NCI-H187 (cell line): Measurements from ENCODE around the gene GNRH2.
"Not testable (repeated sequence)": the region's sequence is repeated elsewhere in the genome, so short reads cannot be mapped to it uniquely, and the experiment has no call there.

Source experiments
- DNase-seq, 2 experiments: peaks; one replicate each; lab custom pipeline; 2025; lab: John Stamatoyannopoulos, UW

Gene GNRH2

DNA sequence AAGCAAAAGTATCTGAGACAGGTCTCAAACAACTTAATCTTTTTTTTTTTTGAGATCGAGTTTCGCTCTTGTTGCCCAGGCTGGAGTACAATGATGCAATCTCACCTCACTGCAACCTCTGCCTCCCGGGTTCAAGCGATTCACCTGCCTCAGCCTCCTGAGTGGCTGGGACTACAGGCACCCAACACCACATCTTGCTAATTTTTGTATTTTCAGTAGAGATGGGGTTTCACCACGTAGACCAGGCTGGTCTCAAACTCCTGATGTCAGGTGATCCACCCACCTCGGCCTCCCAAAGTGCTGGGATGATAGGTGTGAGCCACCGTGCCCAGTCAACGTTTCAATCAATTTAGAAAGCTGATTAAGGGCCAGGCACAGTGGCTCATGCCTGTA lies 29.8 kb downstream of the GNRH2 start:
- not testable (repeated sequence) for DNase-seq

DNA sequence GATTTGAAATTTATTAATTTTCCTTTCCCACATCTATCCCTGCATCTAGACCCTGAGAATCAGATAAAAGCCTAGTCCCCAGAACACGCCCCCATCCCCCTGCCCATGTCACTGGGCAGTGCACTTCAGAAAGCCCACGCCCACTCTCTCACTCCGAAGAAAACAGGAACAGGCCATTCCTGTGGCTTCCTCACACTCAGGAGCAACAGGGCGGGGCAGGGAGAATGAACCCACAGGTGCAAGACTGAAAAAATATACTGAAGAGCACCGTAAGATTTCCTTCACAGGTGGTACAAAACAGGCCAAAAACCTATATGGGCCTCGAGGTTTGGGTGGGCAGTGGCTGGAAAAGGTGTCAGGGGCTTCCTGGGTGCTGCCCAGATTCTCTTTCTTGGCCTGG lies 31.4 kb downstream of the GNRH2 start:
- peak in 1 of 2 experiments; percentile 45 for DNase-seq

DNA sequence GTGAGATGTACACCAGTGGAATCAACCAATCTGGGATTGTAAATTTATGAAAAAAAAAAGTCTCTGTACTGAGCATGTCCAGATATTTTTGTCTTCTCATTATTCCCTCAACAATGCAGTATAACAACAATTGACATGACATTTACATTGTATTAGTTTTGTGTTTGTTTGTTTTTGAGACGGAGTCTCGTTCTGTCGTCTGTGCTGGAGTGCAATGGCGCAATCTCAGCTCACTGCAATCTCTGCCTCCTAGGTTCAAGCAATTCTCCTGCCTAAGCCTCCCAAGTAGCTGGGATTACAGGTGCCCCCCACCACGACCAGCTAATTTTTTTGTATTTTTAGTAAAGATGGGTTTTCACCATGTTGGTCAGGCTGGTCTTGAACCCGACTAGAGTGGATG lies 31.9 kb downstream of the GNRH2 start:
- DNase-seq: not testable (repeated sequence)

DNA sequence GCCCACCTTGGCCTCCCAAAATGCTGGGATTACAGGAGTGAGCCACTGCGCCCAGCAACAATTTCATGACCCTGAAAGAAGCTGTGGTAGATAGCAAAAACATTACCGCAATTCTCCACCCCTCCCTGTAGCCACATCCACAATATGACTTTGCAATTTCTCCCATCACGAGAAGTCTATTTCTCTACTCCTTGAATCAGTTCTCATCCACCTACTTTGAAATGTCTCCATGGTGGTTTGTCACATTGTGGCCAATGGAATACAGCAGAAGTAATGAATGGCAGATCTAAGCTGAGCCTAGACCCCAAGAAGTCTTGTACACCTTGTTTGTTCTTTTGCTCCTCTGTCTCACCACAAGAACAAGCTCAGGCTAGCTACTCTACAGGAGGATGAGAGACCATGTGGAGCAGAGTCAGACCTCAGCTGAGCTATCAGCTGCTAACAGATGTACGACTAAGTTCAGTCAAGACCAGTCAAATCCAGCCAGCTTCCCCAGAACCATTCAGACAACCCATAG lies 34.3 kb downstream of the GNRH2 start:
- no peak for DNase-seq

DNA sequence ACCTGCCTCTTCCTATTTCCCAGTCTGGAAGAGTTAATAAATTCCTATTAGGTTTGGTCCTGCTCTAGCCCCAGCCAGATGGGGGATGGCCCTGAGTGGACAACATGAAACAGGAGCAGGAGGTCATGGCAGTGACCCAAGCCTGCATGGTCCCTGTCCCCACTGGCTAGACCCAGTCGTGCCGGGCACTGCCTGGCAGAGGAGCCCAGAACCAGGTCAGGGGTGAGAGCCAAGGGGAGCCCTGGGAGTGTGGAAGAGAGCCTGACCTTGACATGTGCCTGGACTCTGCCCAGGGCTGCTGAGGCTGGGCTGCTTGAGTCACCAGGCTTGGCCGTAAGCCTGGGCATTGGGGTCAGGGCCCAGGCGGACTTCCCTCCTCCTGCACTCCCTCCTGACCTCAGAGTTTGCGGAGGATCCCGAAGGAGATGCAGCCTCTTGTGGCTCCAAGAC lies 37.5 kb downstream of the GNRH2 start:
- no peak for DNase-seq

DNA sequence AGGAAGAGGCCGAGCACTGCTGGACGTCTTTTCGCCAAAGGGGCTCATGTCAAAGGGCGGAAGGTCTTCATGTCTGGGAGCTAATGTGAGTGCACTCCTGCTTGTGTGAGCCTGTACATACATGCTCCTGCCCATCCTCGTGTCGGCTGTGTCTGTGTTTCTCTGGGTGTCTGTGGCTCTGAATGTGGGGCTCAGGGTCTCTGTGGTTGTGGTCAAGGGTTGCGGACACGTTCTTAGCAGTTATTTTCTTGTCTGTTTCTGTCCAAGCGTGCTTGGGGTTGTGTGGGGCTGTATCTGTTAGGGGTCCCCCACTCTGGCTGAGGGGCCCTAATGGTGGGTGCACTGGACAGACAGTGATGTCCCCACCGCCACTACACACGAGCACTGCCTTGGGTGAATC lies 38.2 kb downstream of the GNRH2 start:
- no peak for DNase-seq

DNA sequence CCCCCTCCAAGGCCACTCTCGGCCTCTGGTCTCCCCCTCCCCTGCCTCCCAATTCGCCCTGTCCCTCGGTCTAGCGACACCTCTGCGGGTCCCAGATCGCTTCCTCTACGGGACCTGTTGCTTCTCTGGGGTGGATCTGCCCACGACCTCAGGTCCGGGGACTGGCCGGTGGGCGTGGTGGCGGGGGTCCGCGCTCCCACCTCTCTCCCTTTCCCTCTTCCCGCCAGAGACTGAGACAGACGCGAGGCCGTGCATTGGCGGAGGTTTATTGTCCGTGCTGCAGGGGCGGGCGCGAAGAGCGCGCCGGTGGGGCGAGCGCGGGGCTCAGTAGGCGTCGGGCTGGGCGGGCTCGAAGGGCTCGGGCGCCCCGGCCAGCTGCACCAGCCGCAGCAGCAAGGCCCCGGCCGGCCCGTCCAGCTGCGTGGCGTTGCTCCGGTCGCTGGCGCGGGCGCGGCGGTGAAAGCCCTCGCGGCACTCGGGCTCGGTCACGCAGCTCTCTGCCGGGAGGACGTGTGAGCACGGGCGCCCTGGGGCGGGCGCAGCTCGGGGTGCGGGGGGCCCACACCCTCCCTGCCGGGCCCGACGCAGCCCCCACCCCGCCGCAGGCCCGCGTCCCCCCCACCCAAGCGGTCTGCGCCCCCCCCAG lies 39.0 kb downstream of the GNRH2 start:
- no peak for DNase-seq

DNA sequence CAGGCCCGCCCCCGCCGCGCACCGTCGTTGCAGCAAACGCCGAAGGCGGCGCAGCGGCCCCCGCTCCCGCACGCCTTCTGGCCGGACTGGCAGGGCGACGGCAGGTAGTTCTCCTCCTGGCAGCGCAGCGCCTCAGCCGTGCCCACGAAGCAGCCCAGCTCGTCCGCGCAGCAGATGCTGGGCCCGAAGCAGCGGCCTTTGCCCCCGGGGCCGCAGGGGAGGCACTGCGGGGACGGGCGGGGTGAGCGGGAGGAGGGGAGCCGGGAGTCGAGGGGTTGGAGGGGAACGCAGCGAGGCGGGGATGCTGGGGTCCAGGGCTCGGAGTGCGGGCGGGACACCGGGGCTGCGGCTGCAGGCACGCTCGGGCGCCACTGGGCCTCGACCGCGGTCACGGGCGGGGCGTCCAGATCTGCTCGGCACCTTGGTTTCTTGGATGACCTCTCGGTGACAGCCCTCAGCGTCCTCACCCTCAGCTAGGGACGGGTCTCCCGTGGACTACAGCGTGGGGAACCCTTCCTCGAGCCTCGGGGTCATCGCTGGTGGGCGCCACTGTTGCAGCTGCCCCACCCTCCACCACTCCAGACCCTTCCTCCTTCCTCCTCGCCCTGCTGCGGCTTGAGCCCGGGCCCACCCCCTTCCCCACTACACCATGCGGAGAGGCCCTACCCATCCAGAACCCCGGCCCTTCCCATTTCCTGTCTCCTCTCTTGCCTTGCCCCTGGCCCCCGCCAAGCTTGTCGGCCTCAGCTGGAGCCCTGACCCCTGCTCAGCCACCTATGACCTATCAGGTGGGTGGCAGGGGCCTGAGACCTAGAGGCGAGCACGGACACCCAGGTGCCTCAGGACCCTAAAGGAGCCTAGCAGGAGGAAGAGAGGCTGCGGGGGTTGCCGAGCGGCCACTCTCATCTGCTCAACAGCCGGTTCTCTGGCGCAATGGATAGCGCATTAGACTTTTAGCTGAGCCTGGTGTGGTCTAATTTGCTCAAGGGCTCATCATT lies 39.8 kb downstream of the GNRH2 start:
- DNase-seq: no peak

DNA sequence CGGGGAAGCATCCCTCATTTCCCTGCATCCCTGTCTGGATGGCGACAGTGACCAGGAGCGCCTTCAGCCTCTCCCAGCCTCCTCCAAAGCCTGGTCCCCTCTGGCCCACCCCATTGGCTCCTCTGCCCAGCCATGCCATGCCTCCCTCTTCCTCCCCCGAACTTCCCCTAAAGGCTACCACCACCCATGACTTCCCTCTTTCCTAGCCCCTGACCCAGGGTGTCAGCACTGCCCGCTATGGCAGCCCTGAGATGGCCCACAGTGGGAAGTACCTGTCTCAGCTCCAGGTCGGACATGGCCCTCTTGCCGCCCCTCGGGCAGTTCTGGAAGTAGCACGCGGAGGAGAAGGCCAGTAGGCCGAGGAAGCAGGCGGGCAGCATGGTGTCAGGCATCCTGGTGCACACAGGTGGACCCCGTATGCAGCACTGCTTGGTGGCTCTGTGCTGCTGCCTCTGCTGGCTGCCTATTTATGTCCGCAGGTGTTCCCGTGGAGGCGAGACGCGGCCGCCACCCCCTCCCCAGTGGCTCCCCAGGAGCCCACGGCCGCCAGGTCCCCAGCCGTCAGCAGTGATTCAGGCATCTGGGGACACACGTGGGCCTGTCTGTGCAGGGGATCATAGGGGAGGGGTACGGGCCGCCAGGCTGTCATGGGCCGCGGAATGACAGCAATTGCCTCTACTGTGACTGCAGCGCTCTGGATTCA lies 41.0 kb downstream of the GNRH2 start, which contains the start of gene AVP:
Gene AVP (minus strand): TSS at position 442 of the 703 bp plus-strand sequence. CDS start 50 bp downstream, at position 392.
- no peak for DNase-seq

DNA sequence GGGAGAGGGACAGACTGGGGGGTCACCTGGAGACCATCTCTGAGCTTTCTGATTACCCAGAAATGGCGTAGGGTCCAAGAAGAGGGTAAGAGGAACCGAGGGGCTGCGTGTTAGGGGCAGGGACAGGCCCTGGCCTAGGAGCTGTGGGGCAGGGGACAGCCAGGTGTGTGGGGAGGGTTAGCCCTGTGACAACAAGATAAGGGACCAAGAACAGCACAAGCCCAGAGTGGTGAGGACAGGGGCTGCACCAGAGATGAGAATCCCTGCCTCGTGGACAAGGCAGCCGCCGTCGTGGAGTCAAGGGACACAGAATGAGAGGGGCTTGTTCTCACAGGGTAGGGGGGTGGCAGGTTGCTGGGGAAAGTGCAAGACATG lies 41.6 kb downstream of the GNRH2 start:
- no peak for DNase-seq

DNA sequence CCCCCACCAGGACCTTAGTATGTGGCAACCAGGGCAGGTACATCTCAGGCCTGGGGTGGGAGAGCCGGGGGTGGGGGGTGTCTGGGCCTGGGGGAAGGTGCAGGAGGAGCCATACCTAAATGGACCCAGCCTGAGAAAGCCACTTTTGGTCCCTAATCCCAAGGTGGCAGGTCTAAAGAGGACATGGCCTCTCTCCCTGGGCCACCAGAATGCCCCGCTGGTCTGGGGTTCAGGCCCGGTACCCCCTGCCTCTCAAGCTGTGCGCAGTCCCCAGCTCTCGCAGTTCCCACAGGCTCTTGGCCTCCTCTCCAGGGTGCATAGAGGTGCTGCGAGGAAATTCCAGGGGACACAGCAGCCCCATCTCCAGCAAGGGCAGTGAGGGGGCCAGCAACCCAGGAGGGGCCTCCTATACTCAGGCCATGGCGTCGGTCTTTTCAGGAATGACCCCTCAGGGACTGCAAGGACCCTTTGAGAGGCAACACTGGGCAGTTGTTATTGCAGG lies 42.2 kb downstream of the GNRH2 start:
- DNase-seq: no peak

DNA sequence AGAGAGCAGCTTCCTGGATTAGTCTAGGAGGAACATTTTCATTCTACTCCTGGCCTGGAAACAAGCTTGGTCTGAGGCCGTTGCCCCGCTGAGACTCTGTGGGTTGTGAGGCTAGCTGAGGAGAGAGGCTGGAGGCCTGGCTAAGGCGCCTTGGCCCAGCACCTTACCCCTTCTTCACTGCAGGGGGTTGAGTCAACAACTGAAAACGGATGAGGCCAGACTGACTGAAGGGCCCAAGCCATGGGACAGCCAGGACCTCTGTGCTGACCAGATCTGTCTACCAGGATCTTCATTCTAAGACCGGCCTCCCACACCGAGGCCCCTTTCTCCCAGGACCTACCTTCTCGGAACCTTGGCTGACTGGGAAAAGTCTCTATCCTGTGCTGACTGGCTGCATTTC lies 44.6 kb downstream of the GNRH2 start:
- no peak for DNase-seq

DNA sequence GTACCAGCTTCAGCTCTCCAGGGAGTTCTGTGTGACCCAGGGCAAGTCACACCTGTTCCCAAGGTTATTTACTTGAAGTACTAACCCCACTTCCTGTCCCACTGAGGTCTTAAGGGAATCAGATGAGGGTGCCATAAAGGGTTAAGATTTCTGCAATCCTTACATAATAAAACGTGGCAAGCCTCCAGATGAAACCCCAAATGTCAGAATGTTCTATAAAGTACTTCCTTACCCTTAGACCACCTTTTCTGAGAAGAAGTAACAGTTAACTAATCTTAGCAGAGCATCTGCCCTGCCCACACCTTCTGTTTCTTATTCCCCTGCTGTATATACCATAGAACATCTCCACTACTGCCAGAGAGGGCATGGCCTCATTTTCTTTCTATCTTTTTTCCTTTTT lies 47.1 kb downstream of the GNRH2 start:
- DNase-seq: no peak

DNA sequence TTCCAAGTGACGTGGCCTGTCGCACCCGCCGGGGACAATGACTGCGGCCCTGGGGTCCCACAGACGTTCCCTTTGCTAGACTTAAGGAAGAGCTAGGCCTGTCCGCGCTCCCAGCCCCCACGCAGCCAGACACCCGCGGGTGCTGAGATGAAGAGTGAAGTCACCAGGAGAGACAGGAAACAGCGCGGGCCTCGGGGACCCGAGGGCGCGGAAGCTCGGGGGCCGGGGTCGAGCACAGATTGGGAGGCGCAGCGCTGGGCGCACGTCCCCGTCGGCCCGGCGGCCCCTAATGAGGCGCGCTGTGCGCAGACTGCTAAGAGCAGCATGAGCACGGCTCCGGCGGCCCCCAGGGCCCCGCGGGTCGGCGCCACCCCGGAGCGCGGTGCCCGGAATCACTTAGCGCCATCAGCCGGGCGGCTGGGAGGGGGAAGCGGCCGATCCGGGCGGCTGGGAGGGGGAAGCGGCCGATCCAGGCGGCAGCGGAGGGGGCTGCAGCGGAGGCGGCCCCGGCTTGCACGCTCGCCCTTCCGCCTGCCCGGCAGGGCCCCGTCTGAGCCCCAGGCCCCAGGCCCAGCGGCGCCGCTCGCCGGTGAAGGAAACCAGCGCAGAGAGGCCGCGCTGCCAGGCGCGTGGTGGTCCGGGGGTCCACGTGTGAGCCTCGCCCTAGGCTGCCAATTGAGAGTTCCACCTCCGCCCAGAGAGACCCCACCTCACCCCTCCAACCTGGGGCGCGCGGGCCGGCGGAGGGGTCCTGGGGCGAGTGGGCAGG lies 49.4 kb downstream of the GNRH2 start:
- no peak for DNase-seq

DNA sequence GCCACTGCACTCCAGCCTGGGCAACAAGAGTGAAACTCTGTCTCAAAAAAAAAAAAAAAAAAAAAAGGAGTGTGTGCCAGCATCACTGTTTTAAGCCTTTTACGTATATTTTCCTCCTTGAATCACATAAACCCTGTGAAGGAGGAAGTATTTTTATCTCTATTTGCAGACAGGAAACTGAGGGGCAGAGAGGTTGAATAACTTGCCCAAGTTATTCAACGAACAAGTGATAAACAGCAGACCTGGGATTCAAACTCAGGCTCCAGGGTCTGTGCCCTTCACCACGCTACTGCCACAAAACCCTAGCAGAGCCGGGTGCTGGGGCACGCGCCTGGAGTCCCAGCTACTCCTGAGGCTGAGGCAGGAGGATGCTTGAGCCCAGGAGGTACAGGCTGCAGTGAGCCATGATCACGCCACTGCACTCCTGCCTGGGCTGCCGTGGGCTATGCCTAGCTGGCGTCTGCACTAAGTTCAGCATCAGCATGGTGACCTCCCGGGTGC lies 50.5 kb downstream of the GNRH2 start:
- DNase-seq: no peak

DNA sequence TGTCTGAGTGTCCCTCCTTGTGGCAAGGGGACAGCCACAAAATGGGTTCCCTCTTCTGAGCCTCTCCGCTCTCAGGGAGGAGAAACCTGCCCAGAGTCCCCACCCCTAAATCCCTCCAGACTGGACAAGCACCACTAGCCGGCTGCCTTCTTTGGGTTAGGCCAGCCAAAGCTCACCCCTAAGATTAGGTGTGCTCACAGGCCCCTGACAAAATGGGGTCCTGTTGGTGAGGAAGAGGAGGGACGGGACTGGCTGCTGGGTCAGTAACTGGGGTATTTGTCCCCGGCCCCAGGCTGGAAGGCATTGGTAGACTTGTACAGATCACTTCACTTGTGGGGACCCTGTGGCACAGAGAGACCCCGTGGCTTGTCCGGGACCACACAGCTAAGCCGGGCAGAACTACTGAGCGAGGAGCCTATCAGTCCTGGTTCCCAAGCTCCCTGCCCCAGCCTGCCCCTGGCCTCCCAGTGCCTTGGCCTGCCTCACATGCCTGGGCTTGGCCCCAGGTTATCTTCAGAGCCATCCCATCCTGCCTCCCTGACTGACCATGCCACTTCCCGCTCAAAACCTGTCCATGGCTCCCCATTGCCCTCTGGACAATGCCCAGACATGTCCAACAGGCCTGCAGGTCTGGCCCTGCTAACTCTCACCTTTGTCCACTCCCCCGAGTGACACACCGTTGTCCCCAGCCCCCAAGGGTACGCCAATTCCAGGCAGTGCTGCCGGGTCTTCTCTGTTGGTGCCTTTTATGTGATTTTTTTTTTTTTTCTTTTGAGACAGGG lies 51.6 kb downstream of the GNRH2 start:
- DNase-seq: no peak
